ENCODE results near the gene GLOD4.
"Not testable (repeated sequence)": the region's sequence is repeated elsewhere in the genome, so short reads cannot be mapped to it uniquely, and the experiment has no call there.

GLOD4 gene

GRCh38 chr17:774313-774584 lies 7.8 kb downstream of the GLOD4 start:
- no peak for DNase-seq (ENCODE audit: low spot score)

GRCh38 chr17:773467-774312 lies 8.4 kb downstream of the GLOD4 start:
- no peak for DNase-seq (ENCODE audit: low spot score)

DNA sequence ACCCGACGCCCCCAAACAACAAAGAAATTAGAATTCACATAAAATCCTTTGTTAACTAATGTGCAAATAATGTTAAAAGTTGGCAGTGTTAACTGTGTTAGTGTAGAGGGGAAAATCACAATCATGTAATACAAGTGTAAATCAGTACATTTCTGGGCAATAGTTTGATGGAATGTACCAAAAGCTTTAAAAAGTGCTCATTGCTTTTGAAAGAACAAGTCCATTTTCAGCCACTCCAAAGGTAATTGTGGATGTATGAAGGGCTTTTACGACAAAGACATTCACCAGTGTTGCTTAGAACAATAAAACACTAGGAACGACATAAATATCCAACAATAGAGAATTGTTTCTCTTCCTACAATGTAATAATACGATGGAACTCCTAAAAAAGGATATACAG lies 9.1 kb downstream of the GLOD4 start:
- no peak for DNase-seq (ENCODE audit: low spot score)

GRCh38 chr17:767076-767475 lies 15.0 kb downstream of the GLOD4 start:
- no peak for DNase-seq (ENCODE audit: low spot score)

GRCh38 chr17:760371-760770 lies 21.7 kb downstream of the GLOD4 start:
- no peak for DNase-seq (ENCODE audit: low spot score)

GRCh38 chr17:759964-760363 lies 22.1 kb downstream of the GLOD4 start:
- DNase-seq (ENCODE audit: low spot score): no peak

DNA sequence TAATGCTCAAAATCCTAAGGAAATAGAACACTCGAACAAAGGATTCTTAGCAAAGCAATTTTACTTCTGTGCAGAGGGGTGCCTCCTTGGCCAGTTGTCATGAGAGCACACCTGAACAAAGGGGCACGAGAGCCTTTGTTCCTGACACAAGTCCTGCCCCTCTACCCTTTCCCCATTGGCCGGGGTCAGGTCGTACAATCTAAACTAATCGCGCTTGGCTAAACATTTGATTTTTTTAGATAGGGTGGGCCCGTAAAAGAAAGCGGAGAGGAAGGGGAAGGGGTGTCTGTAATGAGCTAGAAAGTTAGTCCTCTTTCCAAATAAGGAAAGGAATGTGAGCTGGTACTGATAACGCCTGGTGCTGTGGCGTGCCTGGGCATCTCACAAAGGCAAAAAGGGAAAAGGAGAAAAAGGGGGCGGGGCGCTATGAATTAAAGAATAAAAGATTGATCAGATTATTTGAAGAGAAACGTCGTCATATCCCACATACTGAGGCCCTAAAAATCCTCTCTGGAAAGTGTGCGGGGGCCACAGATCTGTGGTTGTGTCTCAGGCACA lies 26.0 kb downstream of the GLOD4 start:
- not testable (repeated sequence) for DNase-seq (ENCODE audit: low spot score)

DNA sequence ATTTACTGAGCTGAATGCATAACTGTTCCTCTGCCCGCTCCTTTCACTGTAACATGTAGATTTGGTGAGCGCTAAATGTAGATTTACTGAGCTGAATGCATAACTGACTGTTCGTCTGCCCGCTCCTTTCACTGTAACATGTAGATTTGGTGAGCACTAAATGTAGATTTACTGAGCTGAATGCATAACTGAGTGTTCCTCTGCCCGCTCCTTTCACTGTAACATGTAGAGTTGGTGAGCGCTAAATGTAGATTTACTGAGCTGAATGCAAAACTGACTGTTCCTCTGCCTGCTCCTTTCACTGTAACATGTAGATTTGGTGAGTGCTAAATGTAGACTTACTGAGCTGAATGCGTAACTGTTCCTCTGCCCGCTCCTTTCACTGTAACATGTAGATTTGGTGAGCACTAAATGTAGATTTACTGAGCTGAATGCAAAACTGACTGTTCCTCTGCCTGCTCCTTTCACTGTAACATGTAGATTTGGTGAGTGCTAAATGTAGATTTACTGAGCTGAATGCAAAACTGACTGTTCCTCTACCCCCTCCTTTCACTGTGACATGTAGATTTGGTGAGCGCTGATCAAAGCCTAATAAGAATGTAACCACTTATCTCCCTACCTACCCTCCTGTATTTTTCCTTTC lies 26.6 kb downstream of the GLOD4 start:
- not testable (repeated sequence) for DNase-seq (ENCODE audit: low spot score)

GRCh38 chr17:753418-753817 lies 28.7 kb downstream of the GLOD4 start:
- no peak for DNase-seq (ENCODE audit: low spot score)

DNA sequence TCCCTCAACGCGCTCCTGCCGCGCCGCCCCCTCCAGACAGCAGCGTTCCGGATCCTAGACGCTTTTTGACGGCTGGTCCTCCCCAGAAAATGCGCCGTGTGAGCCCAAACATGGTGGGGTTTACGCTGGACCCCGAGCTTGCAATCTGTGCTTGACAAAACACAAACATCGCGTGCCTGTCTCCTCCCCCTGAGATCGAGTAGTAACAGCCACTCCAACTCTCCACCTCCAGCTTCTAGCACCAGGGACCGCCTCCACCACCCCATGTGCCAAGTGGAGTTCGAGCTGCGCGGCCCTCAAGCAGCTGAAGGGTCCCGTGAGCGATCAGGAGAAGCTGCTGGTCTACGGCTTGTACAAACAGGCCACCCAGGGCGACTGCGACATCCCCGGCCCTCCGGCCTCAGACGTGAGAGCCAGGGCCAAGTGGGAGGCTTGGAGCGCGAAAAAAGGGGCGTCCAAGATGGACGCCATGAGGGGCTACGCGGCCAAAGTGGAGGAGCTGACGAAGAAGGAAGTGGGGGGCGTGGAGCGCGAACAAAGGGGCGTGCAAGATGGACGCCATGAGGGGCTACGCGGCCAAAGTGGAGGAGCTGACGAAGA lies 29.4 kb downstream of the GLOD4 start:
- peak; percentile 50 for DNase-seq (ENCODE audit: low spot score)

GRCh38 chr17:752002-752619 lies 30.0 kb downstream of the GLOD4 start, which contains the start of gene GEMIN4:
TSS of gene GEMIN4 (minus strand) at chr17:752264. CDS start at chr17:752142, 122 bp downstream.
- DNase-seq (ENCODE audit: low spot score): peak; percentile 84

DNA sequence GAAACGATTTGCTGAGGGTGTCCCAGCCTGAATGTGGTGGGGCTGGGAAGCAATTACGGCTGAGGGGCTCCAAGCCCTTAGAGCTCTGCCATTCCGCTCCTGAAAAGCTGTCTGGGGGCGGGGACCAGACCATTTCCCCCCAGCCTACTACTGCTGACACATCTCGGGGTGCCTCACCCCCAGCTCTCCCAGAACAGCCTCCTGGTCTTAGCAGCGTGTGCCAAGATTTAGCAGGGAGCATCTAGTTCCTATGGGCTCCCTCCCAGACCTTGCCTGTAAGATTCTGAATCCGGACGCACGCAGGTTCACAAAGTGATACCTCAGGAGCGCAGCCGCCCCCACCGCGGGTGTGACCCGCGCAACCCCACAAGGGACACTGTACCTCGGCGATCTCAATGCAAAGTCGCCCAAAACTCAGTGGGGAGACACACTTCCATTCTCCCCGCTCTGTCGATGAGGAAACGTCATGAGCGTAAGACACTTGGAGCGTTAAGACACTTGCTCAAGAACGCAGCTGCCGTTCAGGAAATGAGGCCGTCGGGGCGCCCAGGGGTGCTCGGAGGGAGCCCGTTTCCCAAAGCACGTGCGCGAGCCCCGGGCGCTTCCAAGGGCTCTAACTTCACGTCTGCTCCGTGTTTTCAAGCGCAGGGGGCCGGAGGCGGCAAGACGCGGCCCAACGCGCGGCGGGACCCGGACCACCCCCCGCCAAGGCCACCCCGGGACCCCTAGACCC lies 30.6 kb downstream of the GLOD4 start:
- no peak for DNase-seq (ENCODE audit: low spot score)

DNA sequence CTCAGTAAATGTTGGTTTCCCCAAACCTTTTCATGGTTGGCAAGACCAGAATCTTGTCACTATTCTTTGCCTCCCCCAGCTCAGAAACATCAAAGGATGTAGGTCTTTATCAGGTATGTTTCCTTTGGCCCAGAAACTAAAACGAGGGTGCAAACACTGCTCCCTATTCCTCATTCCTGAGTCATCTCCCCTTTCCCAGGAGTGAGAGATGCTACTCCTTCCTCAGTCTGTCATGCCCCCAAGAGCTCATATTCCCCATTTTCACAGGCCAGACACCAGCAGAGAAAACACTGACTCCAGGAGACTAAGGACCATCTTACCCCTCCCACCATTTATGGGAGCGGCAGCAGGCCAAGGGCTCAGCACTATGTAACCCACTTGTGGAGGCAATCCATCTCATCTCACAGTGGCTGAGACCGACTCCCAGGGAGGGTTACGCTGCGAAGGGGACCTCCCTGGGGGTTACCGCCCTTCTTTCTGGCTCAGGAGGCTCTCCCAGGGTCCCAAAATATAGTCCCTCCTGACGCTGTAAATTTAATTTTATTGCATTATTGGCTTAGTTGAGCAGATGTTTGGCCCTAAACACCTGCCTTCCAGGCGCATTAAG lies 31.5 kb downstream of the GLOD4 start:
- no peak for DNase-seq (ENCODE audit: low spot score)

GRCh38 chr17:749359-749758 lies 32.7 kb downstream of the GLOD4 start:
- DNase-seq (ENCODE audit: low spot score): not testable (repeated sequence)

GRCh38 chr17:748604-749003 lies 33.5 kb downstream of the GLOD4 start:
- DNase-seq (ENCODE audit: low spot score): not testable (repeated sequence)

GRCh38 chr17:746783-747629 lies 35.1 kb downstream of the GLOD4 start:
- DNase-seq (ENCODE audit: low spot score): peak; percentile 39

GRCh38 chr17:746181-746580 lies 35.9 kb downstream of the GLOD4 start:
- DNase-seq (ENCODE audit: low spot score): no peak

GRCh38 chr17:745406-745805 lies 36.7 kb downstream of the GLOD4 start:
- DNase-seq (ENCODE audit: low spot score): no peak

DNA sequence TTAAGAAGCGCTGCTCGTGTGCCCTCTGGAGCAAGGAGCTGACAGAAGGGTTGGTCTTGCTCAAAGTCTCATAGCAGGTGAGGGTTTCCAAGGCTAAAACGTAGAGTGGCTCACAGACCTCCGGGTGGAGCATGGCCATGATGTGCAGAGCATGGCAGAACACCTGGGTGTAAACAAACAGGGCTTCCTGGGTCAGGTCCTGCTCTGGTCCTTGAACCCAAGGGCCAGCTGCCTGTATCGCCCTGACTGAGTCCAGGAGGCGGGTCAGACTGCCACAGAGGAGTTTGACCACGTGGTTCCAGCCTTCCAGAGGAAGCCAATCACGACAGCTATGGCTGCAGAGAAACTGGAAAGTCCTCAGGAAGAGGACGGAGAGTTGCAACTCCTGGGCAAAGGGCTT lies 37.1 kb downstream of the GLOD4 start:
- no peak for DNase-seq (ENCODE audit: low spot score)

GRCh38 chr17:743139-743538 lies 38.9 kb downstream of the GLOD4 start:
- DNase-seq (ENCODE audit: low spot score): no peak

Data from cerebellar cortex (tissue), 1 donor.